ENCODE measurements around the gene PIGV. TPM values are rescaled to one million over a fixed set of nuclear protein-coding genes. Genes with fewer than 3 reads are reported as not detected.
A peak's percentile ranks its signal among the peaks of the same experiment; 100 is the strongest.

Gene PIGV
- total RNA-seq, result 1 to 10 TPM; 8.6 to 9.7 TPM

DNA sequence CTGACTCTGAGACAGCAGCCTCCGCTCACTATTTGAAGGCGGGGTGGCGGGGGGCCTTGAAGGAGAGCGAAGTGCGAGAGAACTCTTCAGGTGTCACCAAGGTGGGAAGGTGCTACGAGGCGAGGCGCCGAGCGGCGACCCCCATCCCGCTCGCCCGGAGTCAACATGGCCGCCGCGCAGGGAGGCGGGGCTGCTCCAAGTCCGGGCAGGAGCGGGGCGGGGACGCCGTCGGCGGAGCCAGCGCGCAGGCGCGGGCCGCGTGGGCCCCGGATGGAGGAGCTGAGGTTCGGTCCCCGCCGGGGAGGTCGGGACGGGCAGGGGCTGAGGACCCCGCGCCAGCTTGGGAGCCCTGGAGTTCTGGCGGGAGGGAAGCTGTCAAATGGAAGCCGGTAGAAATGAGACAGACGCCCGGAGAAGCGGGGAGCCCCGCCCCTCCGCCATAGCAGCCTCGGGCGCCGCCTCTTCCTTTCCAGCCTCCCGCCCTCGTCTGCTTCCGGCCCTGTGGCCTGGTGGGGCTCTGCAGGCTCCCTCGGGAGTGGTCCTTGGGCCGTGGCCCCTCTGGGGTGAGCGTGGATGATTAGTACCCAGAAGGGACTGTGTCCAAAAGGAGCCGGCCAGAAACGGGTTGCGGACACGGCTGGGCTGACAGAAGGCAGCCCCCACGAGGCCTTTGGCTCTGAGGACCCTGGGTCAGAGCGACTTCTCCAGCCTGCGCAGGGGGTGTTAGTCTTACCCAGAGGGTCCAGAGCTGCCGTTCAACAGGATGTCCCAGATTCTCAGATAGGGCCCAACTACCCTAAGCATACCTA lies at the start of gene PIGV:
TSS of gene PIGV (plus strand) at position 245 of the 809 bp plus-strand sequence. CDS start 2,866 bp downstream, outside the sequence.
- ATAC-seq, result peak; percentile 74
- peaks cover 9% of the 10 kb centered on the region for H3K36me3 Mint-ChIP-seq
- CTCF ChIA-PET, result interaction anchor here (0.5 to 8.8 kb wide), 37 partner anchors 11 to 288 kb away, joined by 3 to 272 read pairs (median 8); partner anchors contain the start of genes GPN2 and SFN
- H3K9me3 Mint-ChIP-seq (ENCODE audit: low read depth), result no peaks in the 10 kb centered on the region
- H3K27ac Mint-ChIP-seq, result peak within 1 kb of the TSS; percentile 100
- peaks cover 2% of the 10 kb centered on the region for H3K27me3 Mint-ChIP-seq
- peak; percentile 93 for DNase-seq
- peak within 1 kb of the TSS; percentile 81 for H3K4me3 Mint-ChIP-seq
- peaks cover 70% of the 10 kb centered on the region for H3K4me1 Mint-ChIP-seq

DNA sequence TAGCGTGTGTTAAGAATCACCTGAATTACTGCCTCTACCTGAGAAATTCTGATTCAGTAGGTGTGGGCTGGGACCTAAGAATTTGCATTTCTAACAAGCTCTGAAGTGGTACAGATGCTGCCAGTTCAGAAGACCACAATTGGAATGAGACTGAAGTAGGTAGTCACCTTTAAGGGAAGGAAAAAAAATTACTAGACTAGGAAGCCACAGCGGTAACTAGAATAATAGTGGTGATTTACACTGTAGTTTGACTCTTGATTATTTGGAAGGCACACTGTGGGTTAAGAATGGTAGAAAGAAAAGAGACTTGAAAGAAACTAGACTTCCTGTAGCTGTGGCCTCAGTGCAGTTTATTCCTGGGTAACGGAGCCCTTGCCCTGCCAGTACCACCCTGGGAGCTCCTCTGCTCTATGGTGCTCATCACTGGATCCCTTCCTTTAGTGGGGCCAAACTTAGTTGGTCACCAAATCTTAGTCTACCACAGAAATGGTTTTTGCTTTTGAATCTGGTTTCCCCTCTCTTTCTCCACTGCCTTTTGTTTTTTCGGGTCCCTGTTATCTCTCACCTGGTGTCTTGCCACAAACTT lies 48.3 kb upstream of the PIGV start:
- H3K27me3 Mint-ChIP-seq, result no peaks in the 10 kb centered on the region
- H3K27ac Mint-ChIP-seq, result peak overlapping the region; percentile 75
- H3K36me3 Mint-ChIP-seq, result peaks cover 54% of the 10 kb centered on the region
- ATAC-seq (no peak), DNase-seq (no peak)
- H3K9me3 Mint-ChIP-seq (ENCODE audit: low read depth), result no peaks in the 10 kb centered on the region
- H3K4me3 Mint-ChIP-seq, result no peak overlapping the region
- peaks cover 66% of the 10 kb centered on the region for H3K4me1 Mint-ChIP-seq
- CTCF ChIA-PET, result interaction anchor here (1.0 to 3.2 kb wide), 3 partner anchors 11 to 49 kb away, joined by 3 to 11 read pairs (median 6); no protein-coding TSS in a partner anchor

DNA sequence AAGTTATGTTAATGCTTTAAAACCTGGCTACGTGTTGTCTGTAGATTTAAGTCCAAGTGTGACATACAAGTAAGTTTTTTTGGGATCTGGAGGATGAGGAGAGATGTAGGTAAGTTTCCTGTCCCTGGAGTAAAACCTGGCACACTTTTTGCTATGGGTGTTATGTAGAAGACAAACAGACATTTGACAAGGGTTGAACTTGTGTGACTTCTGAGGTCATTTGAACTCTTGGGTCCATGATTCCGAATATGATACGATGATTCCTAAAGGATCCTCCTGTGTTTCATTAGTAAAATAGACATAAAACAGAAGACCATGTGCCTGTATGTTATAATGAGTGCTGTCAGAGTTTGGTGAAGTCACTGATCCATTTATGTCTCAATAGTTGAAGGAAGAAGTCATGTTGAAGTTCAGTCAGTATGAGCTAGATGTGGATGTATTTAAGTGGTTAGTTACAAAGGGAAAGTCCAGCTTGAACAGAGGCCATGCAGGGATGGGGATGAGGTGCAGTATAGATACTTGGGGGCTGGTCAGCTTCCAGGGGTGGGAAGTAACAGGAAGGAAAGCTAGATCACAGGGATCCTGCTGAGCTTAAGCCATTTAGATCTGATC lies 47.6 kb upstream of the PIGV start:
- Mint-ChIP-seq H3K4me3 (no peak overlapping the region), H3K36me3 (peaks cover 55% of the 10 kb centered on the region), H3K4me1 (peaks cover 68% of the 10 kb centered on the region), H3K9me3 (ENCODE audit: low read depth) (no peaks in the 10 kb centered on the region), H3K27ac (peak overlapping the region; percentile 1), H3K27me3 (no peaks in the 10 kb centered on the region)
- ATAC-seq (no peak), DNase-seq (no peak)
- CTCF ChIA-PET, result interaction anchor here (1.0 to 3.2 kb wide), 2 partner anchors 12 to 45 kb away, joined by 3 to 11 read pairs; no protein-coding TSS in a partner anchor

DNA sequence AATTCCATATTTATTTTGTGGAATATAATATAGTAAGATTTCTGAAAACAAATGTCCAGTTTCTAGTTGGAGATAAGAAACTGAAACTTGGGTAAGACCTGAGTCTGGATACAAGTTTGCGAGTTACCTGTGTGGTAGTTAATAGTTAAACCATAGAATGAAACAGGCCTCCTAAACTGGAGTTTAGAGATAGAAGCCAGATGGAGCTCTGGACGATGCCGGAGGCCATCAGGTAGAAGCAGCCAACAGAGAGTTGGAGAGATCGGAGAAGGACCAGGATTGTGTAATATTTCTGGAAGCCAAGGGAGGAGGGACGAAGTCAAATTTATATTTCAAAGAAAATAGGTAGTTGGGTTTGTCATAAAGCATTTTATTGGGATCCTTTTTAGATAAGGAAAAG lies 46.8 kb upstream of the PIGV start:
- DNase-seq, result no peak
- no peaks in the 10 kb centered on the region for H3K9me3 Mint-ChIP-seq (ENCODE audit: low read depth)
- no peak for ATAC-seq
- peaks cover 54% of the 10 kb centered on the region for H3K36me3 Mint-ChIP-seq
- peaks cover 69% of the 10 kb centered on the region for H3K4me1 Mint-ChIP-seq
- H3K27me3 Mint-ChIP-seq, result no peaks in the 10 kb centered on the region
- H3K27ac Mint-ChIP-seq, result peak overlapping the region; percentile 10
- CTCF ChIA-PET, result interaction anchor here (1.3 to 3.2 kb wide), 3 partner anchors 13 to 49 kb away, joined by 3 to 11 read pairs (median 4); no protein-coding TSS in a partner anchor
- no peak overlapping the region for H3K4me3 Mint-ChIP-seq

DNA sequence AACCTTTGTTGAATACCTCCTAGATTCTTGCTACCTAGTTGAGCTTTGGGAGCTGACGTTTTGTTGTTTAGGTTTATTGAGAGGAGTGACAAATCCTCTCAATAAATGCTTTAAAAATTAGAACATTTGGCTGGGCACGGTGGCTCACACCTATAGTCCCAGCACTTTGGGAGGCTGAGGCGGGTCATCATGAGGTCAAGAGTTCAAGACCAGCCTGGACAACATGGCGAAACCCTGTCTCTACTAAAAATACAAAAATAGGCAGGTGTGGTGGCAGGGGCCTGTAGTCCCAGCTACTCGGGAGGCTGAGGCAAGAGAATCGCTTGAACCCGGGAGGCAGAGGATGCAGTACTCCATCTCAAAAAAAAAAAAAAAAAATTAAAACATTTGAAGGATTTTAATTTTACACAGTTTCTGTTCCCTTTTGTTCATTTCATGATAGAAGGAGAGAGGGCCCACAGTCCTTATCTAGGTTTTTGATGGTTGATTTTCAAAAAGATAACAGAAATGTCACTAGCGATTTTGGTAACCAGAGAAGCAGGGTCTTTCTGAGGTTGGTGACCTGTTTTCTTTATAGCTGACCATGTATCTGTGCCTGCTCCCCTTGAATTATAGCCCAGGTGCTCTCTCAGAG lies 44.2 kb upstream of the PIGV start:
- Mint-ChIP-seq H3K36me3 (peaks cover 62% of the 10 kb centered on the region), H3K27ac (peak overlapping the region; percentile 90), H3K4me3 (peak overlapping the region; percentile 67), H3K27me3 (no peaks in the 10 kb centered on the region), H3K4me1 (peaks cover 75% of the 10 kb centered on the region), H3K9me3 (ENCODE audit: low read depth) (no peaks in the 10 kb centered on the region)
- CTCF ChIA-PET, result interaction anchor here (0.8 to 3.2 kb wide), 10 partner anchors 11 to 243 kb away, joined by 3 to 22 read pairs (median 4); partner anchors contain the start of gene PIGV
- ATAC-seq (no peak), DNase-seq (no peak)

DNA sequence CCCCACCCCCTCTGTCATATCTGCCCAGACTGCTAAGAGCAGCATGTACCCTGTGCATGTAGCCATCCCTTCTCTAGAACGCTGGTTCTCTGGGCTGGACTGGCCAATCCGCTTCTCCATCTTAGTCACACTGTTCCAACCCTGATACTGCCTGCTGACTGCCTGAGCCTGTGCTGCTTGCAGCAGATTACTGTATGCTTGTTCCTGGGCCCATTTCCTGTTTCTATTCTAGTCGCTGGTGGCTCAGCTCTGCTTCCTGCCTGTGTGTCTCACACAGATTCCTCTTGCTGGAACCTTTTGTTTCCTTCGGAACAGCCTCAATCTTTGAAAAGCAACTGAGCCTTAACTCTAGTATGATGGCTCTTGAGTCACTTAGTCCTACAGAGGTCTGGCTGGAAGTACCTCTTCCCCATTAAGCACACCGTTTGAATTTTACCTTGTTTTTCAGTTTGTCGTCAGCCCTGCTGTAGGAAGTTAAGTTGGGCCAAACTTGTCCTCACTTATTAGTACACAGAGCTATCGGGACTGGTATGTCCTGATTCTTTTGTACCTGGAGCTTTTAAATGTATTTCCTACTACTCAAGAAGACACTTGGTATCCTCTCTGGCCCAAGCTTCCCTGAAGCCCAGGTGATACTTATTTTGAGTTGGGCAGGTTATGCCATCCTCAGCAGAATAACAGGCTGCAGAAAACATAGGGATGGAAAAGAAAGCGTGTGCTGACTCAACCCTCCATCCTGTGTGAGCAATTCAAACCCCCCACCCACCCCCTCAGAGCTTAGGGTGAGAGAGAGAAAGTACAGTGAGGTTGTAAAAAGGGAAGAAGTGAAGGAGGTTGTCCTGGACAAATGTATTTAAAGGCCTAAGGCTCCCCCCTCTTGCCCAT lies 43.4 kb upstream of the PIGV start:
- peaks cover 70% of the 10 kb centered on the region for H3K4me1 Mint-ChIP-seq
- ATAC-seq, result peak; percentile 99
- H3K27me3 Mint-ChIP-seq, result no peaks in the 10 kb centered on the region
- no peaks in the 10 kb centered on the region for H3K9me3 Mint-ChIP-seq (ENCODE audit: low read depth)
- H3K36me3 Mint-ChIP-seq, result peaks cover 62% of the 10 kb centered on the region
- H3K4me3 Mint-ChIP-seq, result peak overlapping the region; percentile 67
- DNase-seq, result peak; percentile 95
- peak overlapping the region; percentile 90 for H3K27ac Mint-ChIP-seq
- CTCF ChIA-PET, result interaction anchor here (0.6 to 3.2 kb wide), 16 partner anchors 10 to 491 kb away, joined by 3 to 22 read pairs (median 4); partner anchors contain the start of gene PIGV

DNA sequence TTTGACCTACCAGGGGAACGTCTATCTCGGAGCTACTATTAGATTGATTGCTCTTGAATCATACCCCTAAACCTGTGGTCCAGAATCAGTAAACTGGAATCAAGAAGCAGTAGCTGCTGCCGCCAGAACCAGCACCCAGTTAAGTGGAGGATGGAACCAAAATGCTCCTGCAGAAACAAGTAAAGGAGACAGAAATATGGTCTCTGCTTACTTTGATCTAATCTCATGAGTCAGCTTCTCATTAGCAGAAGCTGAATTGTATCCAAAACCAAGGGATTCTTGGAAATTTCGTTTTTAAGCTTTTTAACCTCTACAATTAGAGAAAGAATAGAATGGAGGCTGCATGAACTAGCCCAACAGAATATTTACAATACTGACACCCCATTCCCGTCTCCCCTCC lies 42.6 kb upstream of the PIGV start:
- peaks cover 64% of the 10 kb centered on the region for H3K4me1 Mint-ChIP-seq
- no peaks in the 10 kb centered on the region for H3K27me3 Mint-ChIP-seq
- ATAC-seq (no peak), DNase-seq (no peak)
- H3K4me3 Mint-ChIP-seq, result peak overlapping the region; percentile 67
- H3K9me3 Mint-ChIP-seq (ENCODE audit: low read depth), result no peaks in the 10 kb centered on the region
- H3K36me3 Mint-ChIP-seq, result peaks cover 64% of the 10 kb centered on the region
- CTCF ChIA-PET, result interaction anchor here (0.6 to 3.2 kb wide), 12 partner anchors 8 to 490 kb away, joined by 3 to 22 read pairs (median 4); partner anchors contain the start of gene PIGV
- H3K27ac Mint-ChIP-seq, result peak overlapping the region; percentile 90

DNA sequence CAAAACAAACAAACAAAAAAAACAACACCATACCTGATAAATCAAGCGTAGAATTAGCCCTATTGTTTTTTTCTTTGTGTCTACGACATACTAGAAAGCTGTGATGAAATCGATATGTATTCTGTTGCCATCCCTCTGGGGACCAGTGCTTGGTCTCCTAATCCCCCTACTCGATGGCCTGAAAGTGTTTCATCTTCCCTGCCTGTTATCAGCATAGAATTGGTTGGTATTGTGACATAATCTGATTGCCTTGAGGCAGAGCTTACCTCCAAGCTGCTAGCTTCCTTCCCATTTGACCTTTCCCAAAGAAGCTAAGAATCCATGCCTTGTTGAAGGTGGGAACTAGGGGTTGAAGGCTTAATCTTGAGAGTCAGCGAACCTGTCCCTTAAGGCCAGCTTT lies 40.7 kb upstream of the PIGV start:
- Mint-ChIP-seq H3K36me3 (peaks cover 57% of the 10 kb centered on the region), H3K4me1 (peaks cover 55% of the 10 kb centered on the region), H3K27ac (peak overlapping the region; percentile 37), H3K9me3 (ENCODE audit: low read depth) (no peaks in the 10 kb centered on the region), H3K27me3 (no peaks in the 10 kb centered on the region), H3K4me3 (no peak overlapping the region)
- ATAC-seq, result no peak
- DNase-seq, result no peak
- CTCF ChIA-PET, result interaction anchor here (0.8 to 1.3 kb wide), 3 partner anchors 11 to 73 kb away, joined by 3 read pairs; no protein-coding TSS in a partner anchor

DNA sequence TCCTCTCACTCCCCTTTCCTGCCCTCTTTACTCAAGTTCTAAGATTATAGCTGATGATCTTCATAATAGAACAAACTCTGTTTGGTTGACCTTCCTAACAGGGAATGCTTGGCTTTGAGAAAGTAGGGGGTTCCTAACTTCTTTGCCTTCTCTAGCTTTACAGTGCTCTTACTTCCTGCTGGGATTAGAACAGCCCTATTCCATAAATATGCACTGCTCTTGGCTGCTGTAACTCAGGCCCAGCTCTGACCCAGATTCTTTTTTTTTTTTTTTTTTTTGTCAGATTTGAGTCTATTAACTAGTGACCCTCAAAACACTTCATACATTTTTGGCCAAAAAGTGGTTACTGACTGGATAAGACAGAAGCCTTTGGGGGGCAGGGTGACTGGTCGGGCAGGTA lies 39.4 kb upstream of the PIGV start:
- no peak for DNase-seq
- ATAC-seq, result no peak
- peaks cover 61% of the 10 kb centered on the region for H3K36me3 Mint-ChIP-seq
- no peak overlapping the region for H3K4me3 Mint-ChIP-seq
- H3K9me3 Mint-ChIP-seq (ENCODE audit: low read depth), result no peaks in the 10 kb centered on the region
- H3K27me3 Mint-ChIP-seq, result no peaks in the 10 kb centered on the region
- peak overlapping the region; percentile 48 for H3K27ac Mint-ChIP-seq
- peaks cover 57% of the 10 kb centered on the region for H3K4me1 Mint-ChIP-seq
- CTCF ChIA-PET, result no interaction called here

DNA sequence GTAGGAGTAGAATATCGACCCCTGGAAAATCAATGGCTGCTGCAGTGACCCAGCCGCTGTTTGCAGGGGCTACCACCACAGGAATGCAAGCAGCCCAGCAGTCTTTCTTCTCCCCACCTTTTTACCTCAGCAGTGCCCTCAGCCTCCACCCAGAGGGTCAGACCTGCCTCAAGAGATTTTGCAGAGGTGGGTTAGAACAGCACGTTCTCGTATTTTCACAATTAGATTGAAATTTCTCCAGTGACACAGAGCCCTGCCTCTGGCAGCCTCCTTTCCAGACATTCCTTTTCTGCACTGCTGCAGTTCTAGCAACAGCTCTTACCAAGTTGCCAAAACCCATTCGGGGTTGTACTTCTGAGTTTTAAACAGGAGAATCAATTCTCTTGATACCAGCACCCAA lies 38.3 kb upstream of the PIGV start:
- peaks cover 61% of the 10 kb centered on the region for H3K36me3 Mint-ChIP-seq
- H3K4me1 Mint-ChIP-seq, result peaks cover 50% of the 10 kb centered on the region
- H3K4me3 Mint-ChIP-seq, result no peak overlapping the region
- H3K9me3 Mint-ChIP-seq (ENCODE audit: low read depth), result no peaks in the 10 kb centered on the region
- H3K27me3 Mint-ChIP-seq, result no peaks in the 10 kb centered on the region
- no peak overlapping the region for H3K27ac Mint-ChIP-seq
- CTCF ChIA-PET, result interaction anchor here (0.6 kb wide), 1 partner anchor 52 kb away, joined by 3 read pairs; no protein-coding TSS in a partner anchor
- DNase-seq (no peak), ATAC-seq (no peak)

DNA sequence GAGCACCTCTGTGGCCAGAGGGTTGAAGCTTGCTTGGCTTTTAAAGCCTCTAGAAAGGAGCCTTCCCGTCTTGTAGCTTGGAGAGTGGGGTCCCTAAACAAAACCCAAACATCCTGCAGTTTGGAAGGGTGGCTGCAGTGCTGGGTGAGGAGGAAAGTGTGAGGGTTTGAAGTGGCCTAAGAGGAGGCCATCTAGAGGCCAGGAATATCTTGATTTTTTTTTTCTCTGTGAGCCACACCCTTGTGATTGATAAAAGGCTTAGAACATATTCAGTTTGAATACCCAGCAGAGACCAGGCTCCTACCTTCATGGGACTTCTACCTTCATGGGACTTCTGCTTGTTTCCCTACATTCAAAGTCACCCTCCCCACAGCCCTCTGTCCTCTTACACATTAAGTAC lies 37.3 kb upstream of the PIGV start:
- Mint-ChIP-seq H3K4me3 (no peak overlapping the region), H3K9me3 (ENCODE audit: low read depth) (no peaks in the 10 kb centered on the region), H3K27me3 (no peaks in the 10 kb centered on the region), H3K27ac (peak overlapping the region; percentile 9), H3K4me1 (peaks cover 44% of the 10 kb centered on the region), H3K36me3 (peaks cover 58% of the 10 kb centered on the region)
- no peak for ATAC-seq
- no peak for DNase-seq
- CTCF ChIA-PET, result no interaction called here

DNA sequence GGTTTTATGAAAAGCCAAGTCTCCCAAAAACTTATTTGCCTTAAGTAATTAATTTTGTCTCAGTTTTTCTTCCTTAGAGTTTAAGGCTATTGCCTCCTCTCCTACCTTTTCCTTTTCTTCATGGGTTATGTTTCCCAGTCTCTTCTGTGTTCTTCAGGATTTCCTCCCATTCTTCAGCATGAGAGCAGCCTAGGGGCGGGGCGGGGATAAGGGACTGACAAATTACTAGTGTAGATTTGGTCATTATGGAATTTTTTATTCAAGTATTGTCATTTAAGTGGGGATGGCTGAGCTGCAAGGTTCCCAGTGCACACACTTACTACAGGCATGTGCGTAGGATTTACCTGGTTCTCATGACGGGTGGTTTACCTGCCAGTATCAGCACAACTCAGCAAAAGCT lies 35.2 kb upstream of the PIGV start:
- no peaks in the 10 kb centered on the region for H3K9me3 Mint-ChIP-seq (ENCODE audit: low read depth)
- peaks cover 48% of the 10 kb centered on the region for H3K36me3 Mint-ChIP-seq
- no peak overlapping the region for H3K4me3 Mint-ChIP-seq
- no peak overlapping the region for H3K27ac Mint-ChIP-seq
- CTCF ChIA-PET, result no interaction called here
- no peak for DNase-seq
- peaks cover 37% of the 10 kb centered on the region for H3K4me1 Mint-ChIP-seq
- no peaks in the 10 kb centered on the region for H3K27me3 Mint-ChIP-seq
- ATAC-seq, result no peak

Data from activated CD8-positive, alpha-beta memory T cell treated with anti-CD3 and anti-CD28 coated beads, Interleukin-2, amount 10 ng/mL, durations not matched to agents 7 days and 5 days (primary cell).